HCT116 (cell line): ENCODE data around the gene PYCR2. TPM values are rescaled to one million over a fixed set of nuclear protein-coding genes. Genes with fewer than 3 reads are reported as not detected.

ENCODE experiments used
- ATAC-seq: fragments of 200-7000 bp; cut with Tn5 transposase; 2 replicates; pipeline ENCODE4 v1.9.1; 2020; ENCODE audit warnings: mild to moderate bottlenecking, moderate library complexity
- BruUV-seq: library from RNA; stranded (reverse); fragments of 400-500 nt; replicated peaks from 2 replicates; lab custom pipeline; 2021; lab: Mats Ljungman, UMichigan
- CTCF ChIA-PET: fragments of 300-600 bp; sonication (Branson Sonifier 250); formaldehyde crosslinking; loops from one replicate; lab custom pipeline; 2021; ENCODE audit warnings: antibody characterized with exemption; lab: Charles Lee
- POLR2A ChIA-PET: fragments of 300-600, 350-600 bp; sonication (Branson Sonifier 250); formaldehyde crosslinking; loops from one replicate; lab custom pipeline; 2021; ENCODE audit warnings: antibody characterized with exemption; lab: Charles Lee
- RAD21 ChIA-PET, 2 experiments: fragments of 300-600 bp; sonication (Branson Sonifier 250); formaldehyde crosslinking; loops; one replicate each; lab custom pipeline; 2023; ENCODE audit warnings: low total read pairs in 2 of 2; ENCODE audit not compliant: uncharacterized antibody in 2 of 2, unreplicated experiment in 2 of 2, low non-redundant PET in 1 of 2; lab: Charles Lee
- DNase-seq: peaks from one replicate; pipeline ENCODE4 v3.0.0-alpha.2; 2010; ENCODE audit warnings: low read depth, low spot score
- H2AFZ ChIP-seq: fragments of 200-600 bp; shearing (Covaris generic), sonication (generic); 2 replicates; pipeline ENCODE4 v1.6.1; 2017; ENCODE audit warnings: low read depth, mixed run types, mixed read lengths, antibody characterized with exemption, low read length; ENCODE audit not compliant: poor library complexity, severe bottlenecking
- H3K27ac ChIP-seq: 2 replicates; pipeline ENCODE4 v1.5.1; 2012; ENCODE audit warnings: low read depth, low read length
- H3K27me3 ChIP-seq: fragments of 200-600 bp; sonication (generic); 2 replicates; pipeline ENCODE4 v1.6.1; 2016; ENCODE audit warnings: mixed run types, low read length, mixed read lengths; ENCODE audit not compliant: insufficient read depth
- H3K36me3 ChIP-seq, 2 experiments: fragments of 200-500 bp in 1 of 2; fragments of 200-600 bp in 1 of 2; sonication (Bioruptor generic) in 1 of 2; sonication (generic) in 1 of 2; 2 replicates each; pipeline versions ENCODE4 v1.5.1 to v1.6.1; 2014 to 2016; ENCODE audit warnings: low read length in 2 of 2, inconsistent platforms in 1 of 2, mixed read lengths in 1 of 2, mixed run types in 1 of 2; ENCODE audit not compliant: insufficient read depth in 2 of 2, control insufficient read depth in 1 of 2
- H3K4me1 ChIP-seq, 2 experiments: fragments of 200-600 bp in 1 of 2; sonication (generic) in 1 of 2; 2 replicates each; pipeline versions ENCODE4 v1.5.1 to v1.6.1; 2012 to 2017; ENCODE audit warnings: low read length in 2 of 2, inconsistent platforms in 1 of 2, mild to moderate bottlenecking in 1 of 2, mixed read lengths in 1 of 2, mixed run types in 1 of 2, moderate library complexity in 1 of 2; ENCODE audit not compliant: insufficient read depth in 2 of 2, control insufficient read depth in 1 of 2
- H3K4me2 ChIP-seq: fragments of 200-600 bp; sonication (generic); 2 replicates; pipeline ENCODE4 v1.6.1; 2017; ENCODE audit warnings: mixed run types, low read length, mixed read lengths
- H3K4me3 ChIP-seq, 2 experiments: fragments of 200-600 bp in 1 of 2; sonication (generic) in 1 of 2; replicated peaks in 1 of 2; 2 replicates each; pipeline ENCODE4 v1.5.1; 2011 to 2016; ENCODE audit warnings: low read length in 2 of 2, control low read depth in 1 of 2, low read depth in 1 of 2, mild to moderate bottlenecking in 1 of 2, mixed read lengths in 1 of 2, mixed run types in 1 of 2
- H3K79me2 ChIP-seq: fragments of 200-600 bp; sonication (generic); 2 replicates; pipeline ENCODE4 v1.6.1; 2017; ENCODE audit warnings: mild to moderate bottlenecking, mixed run types, low read length, moderate library complexity, mixed read lengths; ENCODE audit not compliant: insufficient read depth
- H3K9ac ChIP-seq: fragments of 200-600 bp; sonication (generic); 2 replicates; pipeline ENCODE4 v1.6.1; 2016; ENCODE audit warnings: low read length, mixed read lengths
- H3K9me2 ChIP-seq: fragments of 200-600 bp; sonication (generic), shearing (Covaris generic); 2 replicates; pipeline ENCODE4 v1.6.1; 2017; ENCODE audit warnings: mixed run types, mild to moderate bottlenecking, moderate library complexity; ENCODE audit not compliant: insufficient read depth
- H3K9me3 ChIP-seq, 2 experiments: fragments of 200-500 bp in 1 of 2; fragments of 200-600 bp in 1 of 2; sonication (Bioruptor generic) in 1 of 2; sonication (generic) in 1 of 2; 2 replicates each; pipeline ENCODE4 v1.6.1; 2014 to 2017; ENCODE audit warnings: low read length in 2 of 2, mixed read lengths in 2 of 2, inconsistent platforms in 1 of 2, low read depth in 1 of 2, mild to moderate bottlenecking in 1 of 2, mixed run types in 1 of 2, moderate library complexity in 1 of 2; ENCODE audit not compliant: control insufficient read depth in 1 of 2, insufficient read depth in 1 of 2
- H4K20me1 ChIP-seq: fragments of 200-600 bp; sonication (generic), shearing (Covaris generic); 2 replicates; pipeline ENCODE4 v1.6.1; 2017; ENCODE audit warnings: mixed run types, mild to moderate bottlenecking, moderate library complexity; ENCODE audit not compliant: insufficient read depth
- EGR1 ChIP-seq: IDR thresholded peaks from 2 replicates; pipeline ENCODE4 v1.6.1; 2012; ENCODE audit warnings: low read depth
- EZH2 ChIP-seq: fragments of 200-600 bp; sonication (generic); IDR thresholded peaks from 2 replicates; pipeline ENCODE4 v1.6.1; 2017; ENCODE audit warnings: antibody characterized with exemption, mixed run types
- JUND ChIP-seq: IDR thresholded peaks from 2 replicates; pipeline ENCODE4 v1.6.1; 2012
- POLR2AphosphoS5 ChIP-seq: IDR thresholded peaks from 2 replicates; pipeline ENCODE4 v1.6.1; 2011; ENCODE audit warnings: mild to moderate bottlenecking, low read depth, low read length, moderate library complexity
- SIN3A ChIP-seq: IDR thresholded peaks from 2 replicates; pipeline ENCODE4 v1.6.1; 2012; ENCODE audit warnings: low read depth
- YY1 ChIP-seq: IDR thresholded peaks from 2 replicates; pipeline ENCODE4 v1.6.1; 2011; ENCODE audit warnings: low read length, low read depth, moderate library complexity, mild to moderate bottlenecking; ENCODE audit not compliant: insufficient replicate concordance; ENCODE audit errors: extremely low read depth
- intact Hi-C: fragments of 100-400 bp; cut with micrococcal nuclease; formaldehyde crosslinking; loops from 2 replicates; pipeline ENCODE4 v1.10.0; 2022
- total RNA-seq: library from RNA; stranded (reverse); gene quantifications from one replicate; pipeline ENCODE4 v1.2.1, GENCODE V29; 2021; ENCODE audit not compliant: unreplicated experiment
- TF ChIP-seq, protein P1 (sequence below), 3 experiments: fragments of 200-600 bp in 1 of 3; sonication (generic) in 1 of 3; IDR thresholded peaks in 2 of 3; conservative IDR thresholded peaks in 1 of 3; 2 replicates each; pipeline ENCODE4 v1.5.1; 2012 to 2017; ENCODE audit warnings: low read depth in 2 of 3, low read length in 2 of 3, antibody characterized with exemption in 1 of 3, borderline replicate concordance in 1 of 3, control low read depth in 1 of 3, mild to moderate bottlenecking in 1 of 3, mixed read lengths in 1 of 3, mixed run types in 1 of 3, moderate library complexity in 1 of 3; ENCODE audit not compliant: insufficient read depth in 1 of 3
- TF ChIP-seq, protein P2 (sequence below): IDR thresholded peaks from 2 replicates; pipeline ENCODE4 v1.6.1; 2012; ENCODE audit warnings: low read depth

The PYCR2 gene
- total RNA-seq, 1 experiment from 2014 or later: 107 TPM

DNA sequence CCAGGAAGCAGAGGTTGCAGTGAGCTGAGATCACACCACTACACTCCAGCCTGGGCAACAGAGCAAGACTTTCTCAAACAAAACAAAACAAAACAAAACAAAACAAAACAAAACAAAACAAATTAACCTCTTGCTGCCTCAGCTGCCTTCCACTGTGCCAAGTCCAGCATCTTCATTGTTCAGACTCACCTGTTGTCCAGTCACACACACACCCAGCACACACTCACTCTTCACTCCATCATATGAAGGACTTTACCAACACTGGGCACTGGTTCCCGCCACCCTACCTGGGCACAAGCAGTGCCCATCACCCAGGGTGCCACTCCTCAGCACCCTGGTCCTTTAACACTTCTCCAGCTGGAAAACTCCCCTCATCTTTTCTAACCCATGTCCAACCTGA lies 14.6 kb downstream of the PYCR2 start:
- Histone ChIP-seq H3K9me3 (no peaks in the 10 kb centered on the region), H3K36me3 (no peaks in the 10 kb centered on the region), H3K4me1 (peaks cover 0 to 11% of the 10 kb centered on the region in 2 experiments; a peak in 3 of 4 replicates), H4K20me1 (no peaks in the 10 kb centered on the region), H3K4me2 (no peak overlapping the region), H2AFZ (no peak overlapping the region), H3K9ac (no peak overlapping the region), H3K9me2 (no peaks in the 10 kb centered on the region), H3K79me2 (no peaks in the 10 kb centered on the region), H3K27me3 (no peaks in the 10 kb centered on the region), H3K27ac (no peak overlapping the region), H3K4me3 (no peak overlapping the region)
- TF ChIP-seq EZH2 (no peak), JUND (no peak), YY1 (no peak), EGR1 (no peak), SIN3A (no peak), POLR2AphosphoS5 (no peak)
- TF ChIP-seq, protein P1, sequence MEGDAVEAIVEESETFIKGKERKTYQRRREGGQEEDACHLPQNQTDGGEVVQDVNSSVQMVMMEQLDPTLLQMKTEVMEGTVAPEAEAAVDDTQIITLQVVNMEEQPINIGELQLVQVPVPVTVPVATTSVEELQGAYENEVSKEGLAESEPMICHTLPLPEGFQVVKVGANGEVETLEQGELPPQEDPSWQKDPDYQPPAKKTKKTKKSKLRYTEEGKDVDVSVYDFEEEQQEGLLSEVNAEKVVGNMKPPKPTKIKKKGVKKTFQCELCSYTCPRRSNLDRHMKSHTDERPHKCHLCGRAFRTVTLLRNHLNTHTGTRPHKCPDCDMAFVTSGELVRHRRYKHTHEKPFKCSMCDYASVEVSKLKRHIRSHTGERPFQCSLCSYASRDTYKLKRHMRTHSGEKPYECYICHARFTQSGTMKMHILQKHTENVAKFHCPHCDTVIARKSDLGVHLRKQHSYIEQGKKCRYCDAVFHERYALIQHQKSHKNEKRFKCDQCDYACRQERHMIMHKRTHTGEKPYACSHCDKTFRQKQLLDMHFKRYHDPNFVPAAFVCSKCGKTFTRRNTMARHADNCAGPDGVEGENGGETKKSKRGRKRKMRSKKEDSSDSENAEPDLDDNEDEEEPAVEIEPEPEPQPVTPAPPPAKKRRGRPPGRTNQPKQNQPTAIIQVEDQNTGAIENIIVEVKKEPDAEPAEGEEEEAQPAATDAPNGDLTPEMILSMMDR (IDR thresholded peaks at IDR 0.05 in 2 of 3, conservative IDR thresholded peaks at IDR 0.05 in 1 of 3; ENCODE audit: borderline replicate concordance in 1 of 3, insufficient read depth in 1 of 3, low read depth in 2 of 3, low read length in 2 of 3): no peak
- TF ChIP-seq, protein P2, sequence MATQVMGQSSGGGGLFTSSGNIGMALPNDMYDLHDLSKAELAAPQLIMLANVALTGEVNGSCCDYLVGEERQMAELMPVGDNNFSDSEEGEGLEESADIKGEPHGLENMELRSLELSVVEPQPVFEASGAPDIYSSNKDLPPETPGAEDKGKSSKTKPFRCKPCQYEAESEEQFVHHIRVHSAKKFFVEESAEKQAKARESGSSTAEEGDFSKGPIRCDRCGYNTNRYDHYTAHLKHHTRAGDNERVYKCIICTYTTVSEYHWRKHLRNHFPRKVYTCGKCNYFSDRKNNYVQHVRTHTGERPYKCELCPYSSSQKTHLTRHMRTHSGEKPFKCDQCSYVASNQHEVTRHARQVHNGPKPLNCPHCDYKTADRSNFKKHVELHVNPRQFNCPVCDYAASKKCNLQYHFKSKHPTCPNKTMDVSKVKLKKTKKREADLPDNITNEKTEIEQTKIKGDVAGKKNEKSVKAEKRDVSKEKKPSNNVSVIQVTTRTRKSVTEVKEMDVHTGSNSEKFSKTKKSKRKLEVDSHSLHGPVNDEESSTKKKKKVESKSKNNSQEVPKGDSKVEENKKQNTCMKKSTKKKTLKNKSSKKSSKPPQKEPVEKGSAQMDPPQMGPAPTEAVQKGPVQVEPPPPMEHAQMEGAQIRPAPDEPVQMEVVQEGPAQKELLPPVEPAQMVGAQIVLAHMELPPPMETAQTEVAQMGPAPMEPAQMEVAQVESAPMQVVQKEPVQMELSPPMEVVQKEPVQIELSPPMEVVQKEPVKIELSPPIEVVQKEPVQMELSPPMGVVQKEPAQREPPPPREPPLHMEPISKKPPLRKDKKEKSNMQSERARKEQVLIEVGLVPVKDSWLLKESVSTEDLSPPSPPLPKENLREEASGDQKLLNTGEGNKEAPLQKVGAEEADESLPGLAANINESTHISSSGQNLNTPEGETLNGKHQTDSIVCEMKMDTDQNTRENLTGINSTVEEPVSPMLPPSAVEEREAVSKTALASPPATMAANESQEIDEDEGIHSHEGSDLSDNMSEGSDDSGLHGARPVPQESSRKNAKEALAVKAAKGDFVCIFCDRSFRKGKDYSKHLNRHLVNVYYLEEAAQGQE: no peak
- RAD21 ChIA-PET: no interaction called here
- POLR2A ChIA-PET: interaction anchor here (1.3 kb wide), 1 partner anchor 15 kb away, joined by 3 read pairs; the partner anchor contains the start of gene PYCR2
- no peak for ATAC-seq
- intact Hi-C loops: no loop called here
- no TSS peak for BruUV-seq
- no peak for DNase-seq
- CTCF ChIA-PET: interaction anchor here (0.6 to 1.2 kb wide), 2 partner anchors 28 to 34 kb away, joined by 3 to 4 read pairs; no protein-coding TSS in a partner anchor
